PFSK-1 (cell line): Measurements from ENCODE around the gene UBE2E1.

Experiments
- FOXP2 ChIP-seq: optimal IDR thresholded peaks from 2 replicates; pipeline ENCODE3; 2011; ENCODE audit warnings: borderline replicate concordance, control low read depth, inconsistent platforms; ENCODE audit not compliant: insufficient read depth; ENCODE audit errors: extremely low read length, extremely low read depth
- POLR2AphosphoS5 ChIP-seq: IDR thresholded peaks from 2 replicates; pipeline ENCODE4 v1.6.1; 2012; ENCODE audit warnings: low read depth, mild to moderate bottlenecking, control low read depth, low read length, moderate library complexity
- SIN3A ChIP-seq: IDR thresholded peaks from 2 replicates; pipeline ENCODE4 v1.6.1; 2012; ENCODE audit warnings: mild to moderate bottlenecking, low read length, moderate library complexity, borderline replicate concordance; ENCODE audit not compliant: insufficient read depth
- TAF1 ChIP-seq: IDR thresholded peaks from 2 replicates; pipeline ENCODE4 v1.6.1; 2012; ENCODE audit warnings: low read length, control low read depth, borderline replicate concordance; ENCODE audit not compliant: insufficient read depth
- TF ChIP-seq, protein P1 (sequence below), 2 experiments: IDR thresholded peaks; 2 replicates each; pipeline versions ENCODE4 v1.6.1 to v1.8.0; 2011 to 2012; ENCODE audit warnings: low read depth in 2 of 2, low read length in 2 of 2, control low read depth in 1 of 2, inconsistent platforms in 1 of 2, mild to moderate bottlenecking in 1 of 2, moderate library complexity in 1 of 2; ENCODE audit not compliant: insufficient read depth in 1 of 2

The UBE2E1 gene

DNA sequence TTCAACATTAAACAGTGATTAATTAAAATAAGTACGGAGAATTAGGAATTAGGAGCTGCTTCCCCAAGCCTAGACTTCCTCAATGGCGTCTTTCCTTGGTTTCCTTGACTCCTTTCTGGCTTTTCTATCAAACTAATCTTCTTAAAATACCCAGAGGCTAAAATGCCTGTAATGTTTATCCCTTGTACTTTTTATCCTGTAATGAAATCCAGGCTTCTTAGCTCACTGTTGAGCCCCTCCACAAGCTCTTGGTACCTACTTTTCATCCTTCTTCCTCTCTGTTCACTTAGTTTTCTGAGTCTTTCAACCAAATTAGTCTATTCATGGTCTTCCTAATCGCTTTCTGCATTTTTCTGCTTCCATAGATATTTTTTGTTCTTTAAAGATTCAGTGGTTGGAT is 6.9 kb upstream of the UBE2E1 start:
- TF ChIP-seq TAF1 (no peak), SIN3A (no peak), POLR2AphosphoS5 (no peak), FOXP2 (no peak)
- TF ChIP-seq, protein P1, sequence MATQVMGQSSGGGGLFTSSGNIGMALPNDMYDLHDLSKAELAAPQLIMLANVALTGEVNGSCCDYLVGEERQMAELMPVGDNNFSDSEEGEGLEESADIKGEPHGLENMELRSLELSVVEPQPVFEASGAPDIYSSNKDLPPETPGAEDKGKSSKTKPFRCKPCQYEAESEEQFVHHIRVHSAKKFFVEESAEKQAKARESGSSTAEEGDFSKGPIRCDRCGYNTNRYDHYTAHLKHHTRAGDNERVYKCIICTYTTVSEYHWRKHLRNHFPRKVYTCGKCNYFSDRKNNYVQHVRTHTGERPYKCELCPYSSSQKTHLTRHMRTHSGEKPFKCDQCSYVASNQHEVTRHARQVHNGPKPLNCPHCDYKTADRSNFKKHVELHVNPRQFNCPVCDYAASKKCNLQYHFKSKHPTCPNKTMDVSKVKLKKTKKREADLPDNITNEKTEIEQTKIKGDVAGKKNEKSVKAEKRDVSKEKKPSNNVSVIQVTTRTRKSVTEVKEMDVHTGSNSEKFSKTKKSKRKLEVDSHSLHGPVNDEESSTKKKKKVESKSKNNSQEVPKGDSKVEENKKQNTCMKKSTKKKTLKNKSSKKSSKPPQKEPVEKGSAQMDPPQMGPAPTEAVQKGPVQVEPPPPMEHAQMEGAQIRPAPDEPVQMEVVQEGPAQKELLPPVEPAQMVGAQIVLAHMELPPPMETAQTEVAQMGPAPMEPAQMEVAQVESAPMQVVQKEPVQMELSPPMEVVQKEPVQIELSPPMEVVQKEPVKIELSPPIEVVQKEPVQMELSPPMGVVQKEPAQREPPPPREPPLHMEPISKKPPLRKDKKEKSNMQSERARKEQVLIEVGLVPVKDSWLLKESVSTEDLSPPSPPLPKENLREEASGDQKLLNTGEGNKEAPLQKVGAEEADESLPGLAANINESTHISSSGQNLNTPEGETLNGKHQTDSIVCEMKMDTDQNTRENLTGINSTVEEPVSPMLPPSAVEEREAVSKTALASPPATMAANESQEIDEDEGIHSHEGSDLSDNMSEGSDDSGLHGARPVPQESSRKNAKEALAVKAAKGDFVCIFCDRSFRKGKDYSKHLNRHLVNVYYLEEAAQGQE (IDR thresholded peaks at IDR 0.05; ENCODE audit: insufficient read depth in 1 of 2, low read depth in 2 of 2, low read length in 2 of 2) = no peak

DNA sequence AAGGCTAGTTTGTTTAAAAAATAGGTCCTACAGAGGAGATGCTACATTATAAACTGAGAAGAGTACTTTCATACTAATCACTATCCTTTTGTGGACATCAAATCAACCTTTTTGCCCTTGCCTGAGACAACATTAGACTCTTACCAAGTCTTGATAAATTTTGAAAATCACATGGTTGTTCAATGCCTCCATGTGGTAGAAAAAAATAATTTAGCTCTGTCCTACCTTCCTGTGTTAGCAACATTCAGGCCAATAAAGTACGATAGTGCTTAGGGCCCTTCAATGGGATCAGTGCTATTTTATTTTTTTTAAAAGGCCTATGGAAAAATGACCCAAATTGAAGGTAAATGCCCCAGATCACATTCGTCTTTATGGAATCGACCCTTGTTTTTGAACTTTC is 5.0 kb upstream of the UBE2E1 start:
- TF ChIP-seq TAF1 (no peak), FOXP2 (no peak), SIN3A (no peak), POLR2AphosphoS5 (no peak)
- TF ChIP-seq, protein P1 (IDR thresholded peaks at IDR 0.05; ENCODE audit: insufficient read depth in 1 of 2, low read depth in 2 of 2, low read length in 2 of 2) = no peak

DNA sequence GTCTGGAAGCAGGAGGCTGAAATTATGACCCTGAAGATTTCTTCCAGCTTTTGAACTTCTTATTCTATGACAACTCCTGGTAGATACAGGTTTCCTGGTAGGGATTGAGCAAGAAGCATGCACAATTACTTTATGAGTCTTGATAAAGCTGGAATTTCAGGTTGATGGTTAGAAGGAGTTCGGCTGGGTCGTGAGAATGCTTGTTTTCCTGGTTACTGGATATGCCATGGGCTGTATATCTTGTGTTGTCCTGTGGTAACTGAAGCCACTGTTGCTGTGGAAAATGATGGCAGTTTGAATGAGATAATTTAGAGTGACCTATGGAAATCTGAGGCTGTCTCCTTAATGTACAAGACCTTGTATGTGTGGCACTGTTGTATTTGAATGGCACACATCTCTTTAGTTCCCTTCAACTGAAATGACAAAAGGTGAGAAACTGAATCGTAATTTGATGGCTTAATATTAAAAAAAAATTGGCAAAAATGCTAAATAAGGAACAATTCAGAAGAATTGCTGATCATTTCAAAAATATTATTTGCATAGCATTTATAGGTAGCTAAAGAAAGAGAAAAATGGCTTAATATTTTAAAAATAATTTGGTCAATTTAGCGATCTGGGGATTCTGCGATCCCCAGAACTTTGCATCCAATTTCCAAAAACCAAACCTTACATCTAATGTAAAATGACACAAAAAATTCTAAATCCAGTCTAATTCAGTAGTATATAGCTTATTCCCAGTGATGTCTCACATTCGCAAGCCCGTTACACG is 1.1 kb upstream of the UBE2E1 start:
- TF ChIP-seq, protein P1 (IDR thresholded peaks at IDR 0.05; ENCODE audit: insufficient read depth in 1 of 2, low read depth in 2 of 2, low read length in 2 of 2) = no peak
- TF ChIP-seq SIN3A (no peak), FOXP2 (no peak), POLR2AphosphoS5 (no peak), TAF1 (no peak)

DNA sequence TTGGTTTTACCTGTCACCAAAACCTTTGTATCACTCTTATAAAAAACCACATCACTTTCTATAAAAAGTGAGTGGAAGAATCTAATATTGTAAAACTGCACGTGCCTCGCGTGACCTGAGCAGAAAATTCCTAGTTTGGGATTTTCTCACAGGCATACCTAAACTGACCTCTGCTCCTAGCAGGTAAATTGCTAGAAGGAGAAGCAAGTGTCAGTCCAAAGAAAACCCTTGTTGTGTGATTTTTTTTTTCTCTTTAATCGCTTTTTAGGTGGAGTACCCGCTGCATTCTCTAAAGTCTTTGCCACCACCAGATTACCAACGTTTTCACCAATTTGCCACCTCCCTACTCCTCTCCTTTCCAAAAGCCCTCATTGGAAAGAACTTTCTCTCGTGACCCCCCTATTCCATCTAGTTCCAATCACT is 534 bp upstream of the UBE2E1 start:
- TF ChIP-seq, protein P1 (IDR thresholded peaks at IDR 0.05; ENCODE audit: insufficient read depth in 1 of 2, low read depth in 2 of 2, low read length in 2 of 2) = no peak
- no peak for TF ChIP-seq FOXP2
- TF ChIP-seq SIN3A = no peak
- no peak for TF ChIP-seq TAF1
- no peak for TF ChIP-seq POLR2AphosphoS5
